Kidney capillary endothelial cell (primary cell): ENCODE measurements around the gene CLDN22.

Source experiments
- DNase-seq: peaks from one replicate; pipeline ENCODE4 v3.0.0-alpha.2; 2018; ENCODE audit warnings: low spot score

Gene CLDN22

DNA sequence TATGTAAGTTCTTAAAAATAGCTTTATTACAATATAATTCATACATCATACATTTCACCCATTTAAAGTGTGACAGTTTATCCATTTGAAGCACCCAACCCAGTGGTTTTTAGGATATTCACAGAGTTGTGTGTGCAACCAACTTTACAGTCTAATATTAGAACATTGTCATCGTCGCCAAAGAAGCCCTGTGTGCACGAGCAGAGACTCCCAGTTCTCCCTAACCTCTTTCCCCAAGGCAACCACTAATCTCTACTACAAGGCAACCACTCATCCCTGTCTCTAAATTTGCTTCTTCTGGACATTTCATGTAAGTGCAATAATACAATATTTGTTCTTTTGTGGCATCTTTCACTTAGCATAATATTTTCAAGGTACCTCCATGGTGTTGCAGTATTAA, 47.7 kb downstream of the CLDN22 start:
- no peak for DNase-seq

DNA sequence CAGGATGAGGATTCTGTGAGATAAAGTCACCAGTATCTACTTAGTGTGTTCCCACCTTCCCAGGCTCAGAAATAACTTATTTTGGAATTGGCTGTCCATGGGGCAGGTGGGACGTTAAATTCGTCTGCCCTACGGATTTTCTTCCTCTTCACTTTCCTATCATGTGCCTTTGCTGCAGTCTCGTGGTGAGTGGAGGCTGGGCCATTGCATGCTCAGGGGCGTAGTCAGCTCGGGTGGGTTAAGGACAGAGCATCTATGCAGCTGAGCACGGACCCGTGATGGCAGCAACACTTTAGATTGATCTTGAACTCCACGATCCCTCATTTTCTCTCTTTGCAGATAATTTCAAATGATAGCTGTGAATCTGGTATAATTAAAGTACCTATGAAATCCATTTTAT, 51.5 kb downstream of the CLDN22 start:
- no peak for DNase-seq
